GM18951 (cell line): ENCODE results near the gene IGLL5.

Experiments used
- POLR2A ChIP-seq: IDR thresholded peaks from 4 replicates; pipeline ENCODE4 v1.6.1; 2011; ENCODE audit warnings: mild to moderate bottlenecking; ENCODE audit not compliant: insufficient read length, insufficient read depth; ENCODE audit errors: extremely low read depth
- in situ Hi-C: fragments of 300-500 bp; cut with MboI; formaldehyde crosslinking; loops from one replicate; pipeline ENCODE4 v1.12.0; 2022; ENCODE audit warnings: low sequenced_read_pairs, mixed read lengths, inconsistent platforms; ENCODE audit not compliant: unreplicated experiment

IGLL5 gene

GRCh38 chr22:22938672-22939587 is 51.3 kb downstream of the IGLL5 start:
- in situ Hi-C loops: no loop called here
- no peak for TF ChIP-seq POLR2A

GRCh38 chr22:22939588-22940368 is 52.2 kb downstream of the IGLL5 start:
- in situ Hi-C loops: no loop called here
- no peak for TF ChIP-seq POLR2A

GRCh38 chr22:22940961-22941605 is 53.5 kb downstream of the IGLL5 start:
- in situ Hi-C loops: no loop called here
- TF ChIP-seq POLR2A: no peak

- no peak for TF ChIP-seq POLR2A
- in situ Hi-C loops: no loop called here
Measured at GRCh38 chr22:22941831-22942510, 54.4 kb downstream of the IGLL5 start.

GRCh38 chr22:22942511-22943329 is 55.1 kb downstream of the IGLL5 start:
- in situ Hi-C loops: no loop called here
- TF ChIP-seq POLR2A: no peak

- in situ Hi-C loops: no loop called here
Measured at GRCh38 chr22:22943521-22944267, 56.1 kb downstream of the IGLL5 start.

GRCh38 chr22:22944268-22944985 is 56.8 kb downstream of the IGLL5 start:
- in situ Hi-C loops: no loop called here
- no peak for TF ChIP-seq POLR2A

More at GRCh38 chr22:22943521-22944267, 56.1 kb downstream of the IGLL5 start:
- no peak for TF ChIP-seq POLR2A

- TF ChIP-seq POLR2A: no peak
- in situ Hi-C loops: no loop called here
Measured at GRCh38 chr22:22945195-22945594, 57.6 kb downstream of the IGLL5 start.
